Mucosa of descending colon (tissue), 3 donors: ENCODE data around the gene RPS28. TPM values are rescaled to one million over a fixed set of nuclear protein-coding genes. Genes with fewer than 3 reads are reported as not detected.

Source experiments
- ATAC-seq: fragments of 200-7000 bp; cut with Tn5 transposase; one replicate; pipeline ENCODE4 v1.9.1; 2020; ENCODE audit warnings: mild to moderate bottlenecking, moderate library complexity
- DNase-seq, 3 donors: peaks; one replicate each; pipeline ENCODE4 v3.0.0-alpha.2; 2020
- H3K36me3 ChIP-seq: fragments of 200-600 bp; one replicate; pipeline ENCODE4 v1.8.0; 2021; ENCODE audit warnings: low read depth, mild to moderate bottlenecking
- H3K4me1 ChIP-seq: fragments of 200-600 bp; one replicate; pipeline ENCODE4 v1.8.0; 2021; ENCODE audit warnings: low read depth, mild to moderate bottlenecking
- H3K4me3 ChIP-seq: fragments of 200-600 bp; one replicate; pipeline ENCODE4 v1.8.0; 2021; ENCODE audit warnings: mild to moderate bottlenecking
- H3K9me3 ChIP-seq: fragments of 200-600 bp; one replicate; pipeline ENCODE4 v1.8.0; 2021; ENCODE audit warnings: mild to moderate bottlenecking
- intact Hi-C, 2 donors: fragments of 100-400 bp; cut with DNase I in 1 of 2; cut with micrococcal nuclease in 1 of 2; formaldehyde crosslinking; loops; one replicate each; pipeline versions ENCODE4 v1.11.0 to v1.11.1; 2022; cut with DNase I, micrococcal nuclease
- total RNA-seq, 3 donors: library from RNA; stranded (reverse); fragmentation: NEBNext Ultra II Directional in 2 of 3; extraction: Animal tissue kit (Norgen Biotek cat#: 25700) in 2 of 3; gene quantifications; one replicate each; pipeline versions ENCODE4 v1.2.1 to v1.2.4, GENCODE V29; 2021 to 2023
- TF ChIP-seq, protein P1 (sequence below): fragments of 200-600 bp; IDR thresholded peaks from one replicate; pipeline ENCODE4 v1.8.0; 2022; ENCODE audit warnings: antibody characterized with exemption, mild to moderate bottlenecking
- donor health status: DM: no; HTN: no; CAD: no; lungs with moderate emphysema.
- donor health status: DM: no; HTN: no; CAD: no.
- donor health status: DM: no; HTN: yes; CAD: no.

The RPS28 gene
- total RNA-seq, 3 donors from 2014 or later: 1,101 to 1,558 (median 1,449) TPM

GRCh38 chr19:8325454-8325853 lies 4.2 kb downstream of the RPS28 start:
- peaks cover 11% of the 10 kb centered on the region for H3K4me1 ChIP-seq
- intact Hi-C loops: no loop called here
- no peak for ATAC-seq

GRCh38 chr19:8329996-8330395 lies 8.7 kb downstream of the RPS28 start:
- intact Hi-C loops: no loop called here
- H3K4me1 ChIP-seq: peaks cover 8% of the 10 kb centered on the region
- ATAC-seq (no peak), DNase-seq (peak in 1 of 3 donors; percentile 4)
- TF ChIP-seq, protein P1, sequence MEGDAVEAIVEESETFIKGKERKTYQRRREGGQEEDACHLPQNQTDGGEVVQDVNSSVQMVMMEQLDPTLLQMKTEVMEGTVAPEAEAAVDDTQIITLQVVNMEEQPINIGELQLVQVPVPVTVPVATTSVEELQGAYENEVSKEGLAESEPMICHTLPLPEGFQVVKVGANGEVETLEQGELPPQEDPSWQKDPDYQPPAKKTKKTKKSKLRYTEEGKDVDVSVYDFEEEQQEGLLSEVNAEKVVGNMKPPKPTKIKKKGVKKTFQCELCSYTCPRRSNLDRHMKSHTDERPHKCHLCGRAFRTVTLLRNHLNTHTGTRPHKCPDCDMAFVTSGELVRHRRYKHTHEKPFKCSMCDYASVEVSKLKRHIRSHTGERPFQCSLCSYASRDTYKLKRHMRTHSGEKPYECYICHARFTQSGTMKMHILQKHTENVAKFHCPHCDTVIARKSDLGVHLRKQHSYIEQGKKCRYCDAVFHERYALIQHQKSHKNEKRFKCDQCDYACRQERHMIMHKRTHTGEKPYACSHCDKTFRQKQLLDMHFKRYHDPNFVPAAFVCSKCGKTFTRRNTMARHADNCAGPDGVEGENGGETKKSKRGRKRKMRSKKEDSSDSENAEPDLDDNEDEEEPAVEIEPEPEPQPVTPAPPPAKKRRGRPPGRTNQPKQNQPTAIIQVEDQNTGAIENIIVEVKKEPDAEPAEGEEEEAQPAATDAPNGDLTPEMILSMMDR: no peak
- H3K36me3 ChIP-seq: no peaks in the 10 kb centered on the region
- no peak overlapping the region for H3K4me3 ChIP-seq
- no peaks in the 10 kb centered on the region for H3K9me3 ChIP-seq

More at GRCh38 chr19:8325454-8325853, 4.2 kb downstream of the RPS28 start:
- no peak for DNase-seq
- H3K4me3 ChIP-seq: no peak overlapping the region
- TF ChIP-seq, protein P1: no peak
- no peaks in the 10 kb centered on the region for H3K36me3 ChIP-seq
- no peaks in the 10 kb centered on the region for H3K9me3 ChIP-seq

GRCh38 chr19:8331263-8331845 lies 10.1 kb downstream of the RPS28 start:
- Histone ChIP-seq H3K36me3 (no peaks in the 10 kb centered on the region), H3K9me3 (no peaks in the 10 kb centered on the region), H3K4me3 (no peak overlapping the region), H3K4me1 (peaks cover 11% of the 10 kb centered on the region)
- TF ChIP-seq, protein P1: no peak
- intact Hi-C loops: no loop called here
- ATAC-seq: no peak
- DNase-seq: peak in 1 of 3 donors; percentile 21

GRCh38 chr19:8332976-8333766 lies 11.9 kb downstream of the RPS28 start:
- H3K4me1 ChIP-seq: peaks cover 11% of the 10 kb centered on the region
- no peak overlapping the region for H3K4me3 ChIP-seq
- no peaks in the 10 kb centered on the region for H3K9me3 ChIP-seq
- intact Hi-C loops: no loop called here
- no peaks in the 10 kb centered on the region for H3K36me3 ChIP-seq
- DNase-seq (peak in 1 of 3 donors; percentile 48), ATAC-seq (no peak)
- TF ChIP-seq, protein P1: no peak

- no peaks in the 10 kb centered on the region for H3K9me3 ChIP-seq
- DNase-seq: peak in 1 of 3 donors; percentile 43
- intact Hi-C loops: no loop called here
- H3K4me3 ChIP-seq: no peak overlapping the region
- TF ChIP-seq, protein P1: no peak
- peaks cover 11% of the 10 kb centered on the region for H3K4me1 ChIP-seq
- no peaks in the 10 kb centered on the region for H3K36me3 ChIP-seq
- no peak for ATAC-seq
These were observed 12.6 kb downstream of the RPS28 start for GRCh38 chr19:8333767-8334457.
